Mesendoderm (in vitro differentiated cells): ENCODE results near the gene SEMA5B.

ENCODE experiments used
- DNase-seq: peaks from one replicate; pipeline ENCODE4 v3.0.0; 2013
- H2AK5ac ChIP-seq: 2 replicates; pipeline ENCODE4 v1.6.1; 2013; ENCODE audit warnings: low read length, inconsistent platforms
- H2BK120ac ChIP-seq: 2 replicates; pipeline ENCODE4 v1.6.1; 2013; ENCODE audit warnings: low read depth, mild to moderate bottlenecking, low read length, moderate library complexity, mixed read lengths
- H2BK15ac ChIP-seq: replicated peaks from 2 replicates; pipeline ENCODE4 v1.6.1; 2013; ENCODE audit warnings: low read depth, mild to moderate bottlenecking, moderate library complexity
- H2BK5ac ChIP-seq: 2 replicates; pipeline ENCODE4 v1.6.1; 2013; ENCODE audit warnings: low read length, inconsistent platforms
- H3K18ac ChIP-seq: 2 replicates; pipeline ENCODE4 v1.6.1; 2013; ENCODE audit warnings: mild to moderate bottlenecking, low read length, mixed read lengths
- H3K23ac ChIP-seq: one replicate; pipeline ENCODE4 v1.6.1; 2013; ENCODE audit warnings: low read length
- H3K27ac ChIP-seq: 2 replicates; pipeline ENCODE4 v1.5.1; 2013; ENCODE audit warnings: low read depth, mild to moderate bottlenecking, inconsistent platforms, low read length, moderate library complexity
- H3K27me3 ChIP-seq: 2 replicates; pipeline ENCODE4 v1.6.1; 2013; ENCODE audit warnings: low read length, control low read depth, mild to moderate bottlenecking, inconsistent platforms; ENCODE audit not compliant: insufficient read depth, poor library complexity
- H3K36me3 ChIP-seq: 2 replicates; pipeline ENCODE4 v1.6.1; 2013; ENCODE audit warnings: low read length, inconsistent platforms; ENCODE audit not compliant: control insufficient read depth, insufficient read depth
- H3K4ac ChIP-seq: one replicate; pipeline ENCODE4 v1.6.1; 2013; ENCODE audit warnings: low read depth, mild to moderate bottlenecking, low read length, moderate library complexity
- H3K4me1 ChIP-seq: 2 replicates; pipeline ENCODE4 v1.6.1; 2013; ENCODE audit warnings: low read depth, low read length, inconsistent platforms; ENCODE audit not compliant: control insufficient read depth
- H3K4me2 ChIP-seq: 2 replicates; pipeline ENCODE4 v1.6.1; 2013; ENCODE audit warnings: low read length
- H3K4me3 ChIP-seq: 2 replicates; pipeline ENCODE4 v1.5.1; 2013; ENCODE audit warnings: mild to moderate bottlenecking, low read length
- H3K56ac ChIP-seq: one replicate; pipeline ENCODE4 v1.6.1; 2013; ENCODE audit warnings: low read length
- H3K79me1 ChIP-seq: 2 replicates; pipeline ENCODE4 v1.6.1; 2013; ENCODE audit warnings: low read length, inconsistent platforms
- H3K79me2 ChIP-seq: 2 replicates; pipeline ENCODE4 v1.6.1; 2013; ENCODE audit warnings: mild to moderate bottlenecking, low read length; ENCODE audit not compliant: control insufficient read depth, insufficient read depth
- H3K9ac ChIP-seq: 2 replicates; pipeline ENCODE4 v1.6.1; 2013; ENCODE audit warnings: low read length, inconsistent platforms
- H4K5ac ChIP-seq: one replicate; pipeline ENCODE4 v1.6.1; 2013; ENCODE audit warnings: low read length
- H4K8ac ChIP-seq: one replicate; pipeline ENCODE4 v1.6.1; 2013; ENCODE audit warnings: low read depth, mild to moderate bottlenecking, control low read depth, low read length, moderate library complexity
- WGBS: extraction: QIAGEN DNeasy Blood & Tissue Kit; methylation state at CpG from one replicate; pipeline ENCODE4 v1.1.7; 2013; ENCODE audit warnings: low lambda C conversion rate, missing lambda C conversion rate; ENCODE audit not compliant: insufficient coverage; ENCODE audit errors: extremely low coverage; 5-methylcytosine and 5-hydroxymethylcytosine counted together

SEMA5B gene

DNA sequence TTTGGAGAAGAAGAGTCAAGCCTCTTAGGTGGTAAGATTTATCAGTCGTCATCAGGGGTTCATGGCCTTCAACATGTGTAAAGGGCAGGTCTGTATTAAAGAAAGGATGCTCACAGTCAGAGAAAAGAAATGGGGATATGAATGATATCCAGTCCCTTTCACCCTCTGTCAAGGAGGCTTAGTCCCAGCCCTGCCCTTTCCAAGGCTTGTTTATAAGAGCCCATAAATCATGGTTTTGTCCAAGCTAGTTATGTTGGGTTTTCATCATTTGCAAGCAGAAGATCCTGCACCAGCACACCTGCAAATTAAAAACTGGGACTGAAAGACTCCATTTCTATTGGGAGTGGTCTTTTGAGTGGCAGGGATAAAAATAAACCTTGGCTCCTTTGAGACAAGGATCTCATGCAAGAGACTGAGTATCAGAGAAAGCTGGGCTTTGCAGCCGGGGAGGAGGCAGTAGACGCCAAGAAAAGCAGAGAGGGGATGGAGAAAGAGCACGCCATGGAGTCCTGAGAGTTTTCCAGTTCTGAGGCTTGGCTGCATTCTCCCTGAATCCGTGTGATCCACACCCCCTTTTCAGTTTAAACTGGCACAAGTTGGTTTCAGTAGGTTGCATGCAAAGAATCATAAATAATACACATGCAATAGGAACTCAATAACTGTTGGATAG, 26.7 kb upstream of the SEMA5B start:
- no CpG with 5 or more reads among the region's 5 CpGs for WGBS
- no peak overlapping the region for H2AK5ac ChIP-seq
- H3K4me2 ChIP-seq, result no peak overlapping the region
- H2BK15ac ChIP-seq, result no peak overlapping the region
- H3K23ac ChIP-seq, result no peak overlapping the region
- H2BK120ac ChIP-seq, result no peak overlapping the region
- H3K18ac ChIP-seq, result no peak overlapping the region
- no peak overlapping the region for H3K4ac ChIP-seq
- H3K4me3 ChIP-seq, result no peak overlapping the region
- no peak overlapping the region for H3K27ac ChIP-seq
- H3K4me1 ChIP-seq, result peaks cover 6% of the 10 kb centered on the region
- H3K27me3 ChIP-seq, result no peaks in the 10 kb centered on the region
- no peak for DNase-seq
- H3K36me3 ChIP-seq, result no peaks in the 10 kb centered on the region
- H3K56ac ChIP-seq, result no peak overlapping the region
- no peak overlapping the region for H3K9ac ChIP-seq
- no peak overlapping the region for H2BK5ac ChIP-seq
- no peak overlapping the region for H4K8ac ChIP-seq
- no peak overlapping the region for H4K5ac ChIP-seq
- no peaks in the 10 kb centered on the region for H3K79me2 ChIP-seq
- H3K79me1 ChIP-seq, result no peaks in the 10 kb centered on the region

DNA sequence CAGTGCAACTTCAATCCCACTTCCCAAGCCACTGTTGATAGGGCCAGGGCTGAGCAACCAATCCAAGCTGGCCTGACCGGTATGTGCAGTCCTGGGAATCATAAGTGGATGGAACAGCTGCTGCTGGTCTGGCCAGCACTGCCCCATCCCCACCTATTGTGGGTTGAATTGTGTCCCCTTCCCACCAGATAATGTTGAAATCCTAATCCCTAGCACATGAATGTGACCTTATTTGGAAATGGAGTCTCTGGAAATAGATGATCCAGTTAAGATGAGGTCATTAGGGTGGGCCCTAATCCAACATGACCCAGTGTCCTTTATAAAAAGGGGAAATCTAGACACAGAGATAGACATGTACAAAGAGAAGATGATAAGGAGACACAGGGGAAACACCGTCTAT, 25.5 kb upstream of the SEMA5B start:
- H3K36me3 ChIP-seq, result no peaks in the 10 kb centered on the region
- H2AK5ac ChIP-seq, result no peak overlapping the region
- H2BK120ac ChIP-seq, result no peak overlapping the region
- peaks cover 6% of the 10 kb centered on the region for H3K4me1 ChIP-seq
- no peak overlapping the region for H3K4ac ChIP-seq
- H2BK5ac ChIP-seq, result no peak overlapping the region
- no peak overlapping the region for H3K4me2 ChIP-seq
- H3K18ac ChIP-seq, result no peak overlapping the region
- H3K23ac ChIP-seq, result no peak overlapping the region
- no peak for DNase-seq
- no peaks in the 10 kb centered on the region for H3K27me3 ChIP-seq
- H2BK15ac ChIP-seq, result no peak overlapping the region
- H3K79me1 ChIP-seq, result no peaks in the 10 kb centered on the region
- no peak overlapping the region for H4K5ac ChIP-seq
- H3K56ac ChIP-seq, result no peak overlapping the region
- no CpG with 5 or more reads among the region's 2 CpGs for WGBS
- H3K27ac ChIP-seq, result no peak overlapping the region
- H3K4me3 ChIP-seq, result no peak overlapping the region
- no peak overlapping the region for H4K8ac ChIP-seq
- H3K79me2 ChIP-seq, result no peaks in the 10 kb centered on the region
- no peak overlapping the region for H3K9ac ChIP-seq

DNA sequence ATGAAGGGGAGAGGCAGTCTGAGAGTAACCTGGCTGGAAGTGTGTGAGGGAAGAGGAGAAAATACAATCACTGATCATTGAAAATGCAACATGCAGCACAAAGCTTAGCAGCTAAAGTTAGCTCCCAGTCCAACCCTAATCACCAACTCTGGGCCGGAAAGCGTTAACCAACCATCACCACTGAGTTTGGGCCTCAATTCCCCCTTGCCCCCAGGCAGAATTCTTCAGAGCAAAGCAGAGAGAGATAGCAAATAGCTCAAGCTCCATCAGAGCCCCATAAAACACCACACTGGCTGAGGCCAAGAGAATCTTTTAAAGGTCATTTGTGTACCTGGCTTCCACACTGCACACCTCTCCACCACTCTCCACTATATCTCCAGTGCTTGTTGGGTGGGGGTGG, 23.1 kb upstream of the SEMA5B start:
- WGBS, result no CpG with 5 or more reads among the region's 2 CpGs

DNA sequence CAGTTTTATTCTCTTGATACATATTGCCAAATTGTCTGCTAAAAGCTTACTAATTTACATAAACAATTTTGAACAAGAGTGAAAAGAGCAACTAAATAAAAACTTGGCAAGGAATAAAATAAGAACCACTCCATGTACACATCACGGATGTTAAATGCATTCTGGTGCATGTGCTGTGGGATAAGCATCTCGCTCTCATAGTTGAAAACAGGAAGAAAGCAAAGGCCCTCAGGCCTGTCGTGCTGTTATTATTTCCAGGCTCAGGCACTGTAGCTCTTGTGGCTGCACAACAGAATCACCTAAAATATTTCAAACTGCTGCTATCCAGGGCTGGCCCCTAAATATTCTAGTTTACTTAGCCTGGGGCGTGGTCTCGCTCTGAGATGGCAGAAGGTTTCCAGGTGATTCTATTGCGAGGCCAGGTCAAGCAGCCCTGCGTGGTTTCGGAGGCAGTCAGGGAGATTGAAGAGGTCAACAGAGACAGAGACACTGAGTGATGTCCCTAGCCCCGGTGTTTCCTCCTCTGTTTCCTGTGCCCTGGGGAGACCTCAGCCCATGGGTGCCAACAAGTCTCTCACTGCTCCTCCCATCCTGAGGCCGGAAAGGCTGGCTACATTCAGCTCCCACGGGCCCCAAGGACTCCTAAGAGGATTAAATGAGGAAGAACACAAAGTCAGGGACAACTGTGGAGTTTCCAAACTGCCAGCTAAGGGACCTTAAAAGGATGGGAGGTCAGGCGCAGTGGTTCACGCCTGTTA, 21.1 kb upstream of the SEMA5B start:
- Histone ChIP-seq H2BK5ac (no peak overlapping the region), H3K27ac (no peak overlapping the region), H3K79me1 (no peaks in the 10 kb centered on the region), H3K36me3 (no peaks in the 10 kb centered on the region), H4K8ac (no peak overlapping the region), H3K4me3 (no peak overlapping the region), H3K18ac (no peak overlapping the region), H3K79me2 (no peaks in the 10 kb centered on the region), H3K4me1 (peaks cover 6% of the 10 kb centered on the region), H3K4me2 (no peak overlapping the region), H3K4ac (no peak overlapping the region), H3K9ac (no peak overlapping the region), H3K23ac (no peak overlapping the region), H4K5ac (no peak overlapping the region), H3K56ac (no peak overlapping the region), H2AK5ac (no peak overlapping the region), H2BK120ac (no peak overlapping the region), H2BK15ac (no peak overlapping the region), H3K27me3 (no peaks in the 10 kb centered on the region)
- no peak for DNase-seq
- no CpG with 5 or more reads among the region's 13 CpGs for WGBS

More for the DNA sequence above, 23.1 kb upstream of the SEMA5B start:
- H3K79me1 ChIP-seq, result no peaks in the 10 kb centered on the region
- no peak overlapping the region for H2AK5ac ChIP-seq
- peaks cover 6% of the 10 kb centered on the region for H3K4me1 ChIP-seq
- no peak overlapping the region for H3K4me2 ChIP-seq
- H3K56ac ChIP-seq, result peak overlapping the region; percentile 44
- H2BK120ac ChIP-seq, result no peak overlapping the region
- no peak overlapping the region for H3K23ac ChIP-seq
- DNase-seq, result peak; percentile 47
- H3K79me2 ChIP-seq, result no peaks in the 10 kb centered on the region
- no peak overlapping the region for H3K4me3 ChIP-seq
- H2BK5ac ChIP-seq, result no peak overlapping the region
- H3K18ac ChIP-seq, result no peak overlapping the region
- H3K27me3 ChIP-seq, result no peaks in the 10 kb centered on the region
- H2BK15ac ChIP-seq, result no peak overlapping the region
- no peak overlapping the region for H3K9ac ChIP-seq
- H4K8ac ChIP-seq, result no peak overlapping the region
- H3K4ac ChIP-seq, result no peak overlapping the region
- no peak overlapping the region for H4K5ac ChIP-seq
- H3K27ac ChIP-seq, result no peak overlapping the region
- no peaks in the 10 kb centered on the region for H3K36me3 ChIP-seq

DNA sequence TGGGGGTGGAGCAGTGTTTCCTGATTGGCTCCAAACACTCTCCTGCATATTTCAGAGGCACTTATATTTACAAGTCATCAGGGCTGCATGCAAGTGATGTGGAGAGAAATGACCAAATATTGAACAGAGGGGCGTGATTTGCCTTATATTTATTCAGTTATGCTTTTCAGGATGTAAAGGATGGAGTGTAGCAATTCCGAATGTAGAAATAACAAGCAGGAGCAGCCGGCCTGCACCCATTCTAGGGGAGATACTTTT, 19.4 kb upstream of the SEMA5B start:
- Histone ChIP-seq H3K4me3 (no peak overlapping the region), H3K27ac (no peak overlapping the region), H3K18ac (no peak overlapping the region), H4K5ac (no peak overlapping the region), H3K79me1 (no peaks in the 10 kb centered on the region), H2BK5ac (no peak overlapping the region), H3K4me2 (no peak overlapping the region), H2BK120ac (no peak overlapping the region), H3K9ac (no peak overlapping the region), H3K56ac (no peak overlapping the region), H3K36me3 (no peaks in the 10 kb centered on the region), H3K4me1 (peaks cover 6% of the 10 kb centered on the region), H3K79me2 (no peaks in the 10 kb centered on the region), H3K27me3 (no peaks in the 10 kb centered on the region), H3K4ac (no peak overlapping the region), H2AK5ac (no peak overlapping the region), H2BK15ac (no peak overlapping the region), H4K8ac (no peak overlapping the region), H3K23ac (no peak overlapping the region)
- no CpG with 5 or more reads among the region's 3 CpGs for WGBS
- DNase-seq, result no peak
